A673 (cell line): ENCODE measurements around the gene ASB15. TPM values are rescaled to one million over a fixed set of nuclear protein-coding genes. Genes with fewer than 3 reads are reported as not detected.

Source experiments
- BruUV-seq: library from RNA; stranded (reverse); fragments of 400-500 nt; replicated peaks from 2 replicates; lab custom pipeline; 2021; lab: Mats Ljungman, UMichigan
- CTCF ChIA-PET: fragments of 300-600 bp; sonication (Branson Sonifier 250); formaldehyde crosslinking; loops from one replicate; lab custom pipeline; 2022; ENCODE audit warnings: antibody characterized with exemption; lab: Charles Lee
- POLR2A ChIA-PET: fragments of 300-600 bp; sonication (Branson Sonifier 250); formaldehyde crosslinking; loops from one replicate; lab custom pipeline; 2022; ENCODE audit warnings: antibody characterized with exemption; ENCODE audit not compliant: low non-redundant PET; lab: Charles Lee
- DNase-seq: peaks from one replicate; pipeline ENCODE4 v3.0.0-alpha.2; 2015; ENCODE audit warnings: low spot score
- H3K27ac ChIP-seq: fragments of 200-600 bp; sonication (generic); 2 replicates; pipeline ENCODE4 v1.5.1; 2016; ENCODE audit warnings: mixed run types, low read depth, mild to moderate bottlenecking, mixed read lengths, antibody characterized with exemption, low read length; ENCODE audit not compliant: poor library complexity, severe bottlenecking
- H3K27me3 ChIP-seq: fragments of 200-600 bp; sonication (generic); replicated peaks from 2 replicates; pipeline ENCODE4 v1.6.1; 2017; ENCODE audit warnings: mixed run types, low read depth, mild to moderate bottlenecking, mixed read lengths, antibody characterized with exemption, low read length; ENCODE audit not compliant: insufficient read depth, poor library complexity
- H3K36me3 ChIP-seq: fragments of 200-600 bp; sonication (generic); 2 replicates; pipeline ENCODE4 v1.6.1; 2016; ENCODE audit warnings: mixed run types, mild to moderate bottlenecking, mixed read lengths, antibody characterized with exemption, low read length; ENCODE audit not compliant: insufficient read depth, poor library complexity, severe bottlenecking
- H3K4me1 ChIP-seq: fragments of 200-600 bp; sonication (generic); 2 replicates; pipeline ENCODE4 v1.6.1; 2017; ENCODE audit warnings: mixed run types, mild to moderate bottlenecking, mixed read lengths, antibody characterized with exemption, low read length; ENCODE audit not compliant: insufficient read depth, poor library complexity, severe bottlenecking
- H3K4me3 ChIP-seq: fragments of 200-600 bp; sonication (generic); 2 replicates; pipeline ENCODE4 v1.5.1; 2016; ENCODE audit warnings: low read depth, mixed run types, mild to moderate bottlenecking, mixed read lengths, low read length; ENCODE audit not compliant: poor library complexity, severe bottlenecking
- H3K9me3 ChIP-seq: fragments of 200-600 bp; sonication (generic); 2 replicates; pipeline ENCODE4 v1.6.1; 2016; ENCODE audit warnings: mixed run types, low read depth, mild to moderate bottlenecking, mixed read lengths, antibody characterized with exemption, low read length; ENCODE audit not compliant: poor library complexity, severe bottlenecking
- EZH2 ChIP-seq: fragments of 200-600 bp; sonication (generic); IDR thresholded peaks from 2 replicates; pipeline ENCODE4 v1.6.1; 2017; ENCODE audit warnings: borderline replicate concordance, low read depth, mild to moderate bottlenecking, mixed read lengths, antibody characterized with exemption, low read length; ENCODE audit not compliant: poor library complexity, severe bottlenecking
- intact Hi-C: fragments of 100-400 bp; cut with micrococcal nuclease; formaldehyde crosslinking; loops from one replicate; pipeline ENCODE4 v1.10.0; 2022; ENCODE audit not compliant: unreplicated experiment
- total RNA-seq: library from RNA; stranded (reverse); gene quantifications from 2 replicates; pipeline ENCODE4 v1.2.3, GENCODE V29; 2021
- TF ChIP-seq, protein P1 (sequence below): fragments of 300-800, 200-600 bp; sonication (generic); conservative IDR thresholded peaks from 2 replicates; pipeline ENCODE4 v1.5.1; 2017; ENCODE audit warnings: low read depth, mild to moderate bottlenecking, antibody characterized with exemption, low read length, moderate library complexity, mixed read lengths

Gene ASB15
- total RNA-seq, 1 experiment from 2014 or later = not detected

DNA sequence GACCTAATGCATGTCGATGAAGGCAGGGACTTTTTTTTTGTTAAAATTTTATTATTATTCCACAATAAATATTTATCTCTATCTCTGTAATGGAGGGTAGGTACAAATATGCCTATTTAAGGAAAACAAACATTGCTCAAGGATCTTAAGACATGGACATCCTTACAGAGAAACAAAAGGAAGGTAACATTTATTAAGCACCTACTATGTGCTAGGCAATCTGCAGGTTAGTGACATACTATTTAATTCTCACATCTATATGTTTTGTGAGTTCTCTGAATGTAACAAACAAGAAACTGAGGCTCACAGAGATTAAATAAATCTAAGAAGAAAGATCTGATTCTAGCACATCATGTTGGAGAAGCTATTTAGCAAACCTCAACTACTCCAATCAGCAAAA is 86.1 kb downstream of the ASB15 start:
- H3K36me3 ChIP-seq = peaks cover 37% of the 10 kb centered on the region
- intact Hi-C loops = no loop called here
- H3K9me3 ChIP-seq = no peaks in the 10 kb centered on the region
- ChIA-PET CTCF (no interaction called here), POLR2A (no interaction called here)
- H3K27ac ChIP-seq = no peak overlapping the region
- no TSS peak for BruUV-seq
- TF ChIP-seq EZH2 = no peak
- TF ChIP-seq, protein P1, sequence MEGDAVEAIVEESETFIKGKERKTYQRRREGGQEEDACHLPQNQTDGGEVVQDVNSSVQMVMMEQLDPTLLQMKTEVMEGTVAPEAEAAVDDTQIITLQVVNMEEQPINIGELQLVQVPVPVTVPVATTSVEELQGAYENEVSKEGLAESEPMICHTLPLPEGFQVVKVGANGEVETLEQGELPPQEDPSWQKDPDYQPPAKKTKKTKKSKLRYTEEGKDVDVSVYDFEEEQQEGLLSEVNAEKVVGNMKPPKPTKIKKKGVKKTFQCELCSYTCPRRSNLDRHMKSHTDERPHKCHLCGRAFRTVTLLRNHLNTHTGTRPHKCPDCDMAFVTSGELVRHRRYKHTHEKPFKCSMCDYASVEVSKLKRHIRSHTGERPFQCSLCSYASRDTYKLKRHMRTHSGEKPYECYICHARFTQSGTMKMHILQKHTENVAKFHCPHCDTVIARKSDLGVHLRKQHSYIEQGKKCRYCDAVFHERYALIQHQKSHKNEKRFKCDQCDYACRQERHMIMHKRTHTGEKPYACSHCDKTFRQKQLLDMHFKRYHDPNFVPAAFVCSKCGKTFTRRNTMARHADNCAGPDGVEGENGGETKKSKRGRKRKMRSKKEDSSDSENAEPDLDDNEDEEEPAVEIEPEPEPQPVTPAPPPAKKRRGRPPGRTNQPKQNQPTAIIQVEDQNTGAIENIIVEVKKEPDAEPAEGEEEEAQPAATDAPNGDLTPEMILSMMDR = no peak
- H3K4me3 ChIP-seq = no peak overlapping the region
- H3K27me3 ChIP-seq = no peaks in the 10 kb centered on the region
- DNase-seq = no peak
- H3K4me1 ChIP-seq = no peaks in the 10 kb centered on the region

Other genes starting within 250 kb of the ASB15 start
- 0.20 and 0.62 TPM in 2 replicates for gene IQUB, start 67.2 kb upstream of the ASB15 start, total RNA-seq
- gene NDUFA5, start 44.0 kb upstream of the ASB15 start, total RNA-seq = 107 and 114 TPM in 2 replicates
- not detected in 2 replicates for gene LMOD2, start 54.0 kb downstream of the ASB15 start, total RNA-seq
- 31.9 and 32.1 TPM in 2 replicates for gene WASL, start 147.2 kb downstream of the ASB15 start, total RNA-seq
- not detected in 2 replicates for gene HYAL4, start 243.3 kb downstream of the ASB15 start, total RNA-seq